Measurements from ENCODE around the gene PARD3.

- TF ChIP-seq CTCF (IDR thresholded peaks at IDR 0.05 in 2 of 3, conservative IDR thresholded peaks at IDR 0.05 in 1 of 3; ENCODE audit: borderline replicate concordance in 1 of 3, insufficient read depth in 1 of 3, low read depth in 2 of 3, low read length in 2 of 3): no peak
- TF ChIP-seq CEBPB (IDR thresholded peaks at IDR 0.05; ENCODE audit: low read depth): no peak
- no peak for TF ChIP-seq SP1 (IDR thresholded peaks at IDR 0.05; ENCODE audit: low read depth)
- no peak for TF ChIP-seq REST (IDR thresholded peaks at IDR 0.05; ENCODE audit: low read depth)
These were observed 338.5 kb downstream of the PARD3 start for GRCh38 chr10:34476608-34477007.

Measured in HCT116 (cell line).